ENCODE results near the gene DAPK2.

The DAPK2 gene

GRCh38 chr15:63953524-63953923 is 92.8 kb downstream of the DAPK2 start:
- TF ChIP-seq CTCF (IDR thresholded peaks at IDR 0.05; ENCODE audit: low read depth, low read length, missing control alignments), result no peak
- no peak for DNase-seq
- Histone ChIP-seq H3K4me3 (ENCODE audit: low read depth, low read length) (no peak overlapping the region), H3K36me3 (replicated peaks) (no peaks in the 10 kb centered on the region), H3K27me3 (replicated peaks) (no peaks in the 10 kb centered on the region), H3K27ac (no peak overlapping the region)
- in situ Hi-C loops (cut with HindIII; ENCODE audit: low pct_ligation_motif_present, low sequenced_read_pairs), result no loop called here

- peak; percentile 74 for DNase-seq
- no peak for TF ChIP-seq CTCF (IDR thresholded peaks at IDR 0.05; ENCODE audit: low read depth, low read length, missing control alignments)
- Histone ChIP-seq H3K27ac (peak overlapping the region; percentile 68), H3K4me3 (ENCODE audit: low read depth, low read length) (no peak overlapping the region), H3K36me3 (replicated peaks) (no peaks in the 10 kb centered on the region), H3K27me3 (replicated peaks) (no peaks in the 10 kb centered on the region)
- in situ Hi-C loops (cut with HindIII; ENCODE audit: low pct_ligation_motif_present, low sequenced_read_pairs), result no loop called here
Measured at GRCh38 chr15:63950911-63951481, 95.3 kb downstream of the DAPK2 start.

GRCh38 chr15:63948971-63949370 is 97.3 kb downstream of the DAPK2 start:
- H3K27ac ChIP-seq, result no peak overlapping the region
- TF ChIP-seq CTCF (IDR thresholded peaks at IDR 0.05; ENCODE audit: low read depth, low read length, missing control alignments), result no peak
- H3K27me3 ChIP-seq (replicated peaks), result no peaks in the 10 kb centered on the region

GRCh38 chr15:63948436-63948835 is 97.8 kb downstream of the DAPK2 start:
- H3K36me3 ChIP-seq (replicated peaks), result no peaks in the 10 kb centered on the region
- no peak for TF ChIP-seq CTCF (IDR thresholded peaks at IDR 0.05; ENCODE audit: low read depth, low read length, missing control alignments)
- no peak overlapping the region for H3K27ac ChIP-seq
- in situ Hi-C loops (cut with HindIII; ENCODE audit: low pct_ligation_motif_present, low sequenced_read_pairs), result no loop called here
- no peaks in the 10 kb centered on the region for H3K27me3 ChIP-seq (replicated peaks)
- DNase-seq, result no peak
- no peak overlapping the region for H3K4me3 ChIP-seq (ENCODE audit: low read depth, low read length)

More at GRCh38 chr15:63948971-63949370, 97.3 kb downstream of the DAPK2 start:
- no peak for DNase-seq
- in situ Hi-C loops (cut with HindIII; ENCODE audit: low pct_ligation_motif_present, low sequenced_read_pairs), result no loop called here
- Histone ChIP-seq H3K4me3 (ENCODE audit: low read depth, low read length) (no peak overlapping the region), H3K36me3 (replicated peaks) (no peaks in the 10 kb centered on the region)

- H3K36me3 ChIP-seq (replicated peaks), result no peaks in the 10 kb centered on the region
- TF ChIP-seq CTCF (IDR thresholded peaks at IDR 0.05; ENCODE audit: low read depth, low read length, missing control alignments), result no peak
- DNase-seq, result no peak
- no peak overlapping the region for H3K27ac ChIP-seq
- in situ Hi-C loops (cut with HindIII; ENCODE audit: low pct_ligation_motif_present, low sequenced_read_pairs), result no loop called here
- no peaks in the 10 kb centered on the region for H3K27me3 ChIP-seq (replicated peaks)
- H3K4me3 ChIP-seq (ENCODE audit: low read depth, low read length), result no peak overlapping the region
Measured at GRCh38 chr15:63947228-63947627, 99.1 kb downstream of the DAPK2 start.

- TF ChIP-seq CTCF (IDR thresholded peaks at IDR 0.05; ENCODE audit: low read depth, low read length, missing control alignments), result no peak
- Histone ChIP-seq H3K27ac (no peak overlapping the region), H3K4me3 (ENCODE audit: low read depth, low read length) (no peak overlapping the region), H3K36me3 (replicated peaks) (no peaks in the 10 kb centered on the region), H3K27me3 (replicated peaks) (no peaks in the 10 kb centered on the region)
- no peak for DNase-seq
- in situ Hi-C loops (cut with HindIII; ENCODE audit: low pct_ligation_motif_present, low sequenced_read_pairs), result no loop called here
Measured at GRCh38 chr15:63946524-63947065, 99.7 kb downstream of the DAPK2 start.

Measured in brain microvascular endothelial cell (primary cell).